Endothelial cell (in vitro differentiated cells): ENCODE measurements around the gene DTWD2. TPM values are rescaled to one million over a fixed set of nuclear protein-coding genes. Genes with fewer than 3 reads are reported as not detected.

Experiments
- DNase-seq: peaks from one replicate; pipeline ENCODE4 v3.0.0; 2021; ENCODE audit warnings: low spot score
- H3K27ac Mint-ChIP-seq: one replicate; pipeline ENCODE4 v1.8.0; 2021; ENCODE audit warnings: mixed read lengths, inconsistent platforms; ENCODE audit not compliant: unreplicated experiment
- H3K27me3 Mint-ChIP-seq: one replicate; pipeline ENCODE4 v1.8.0; 2021; ENCODE audit warnings: mild to moderate bottlenecking, moderate library complexity, mixed read lengths, inconsistent platforms; ENCODE audit not compliant: unreplicated experiment
- H3K36me3 Mint-ChIP-seq: one replicate; pipeline ENCODE4 v1.8.0; 2021; ENCODE audit warnings: mild to moderate bottlenecking, low read depth, mixed read lengths, inconsistent platforms; ENCODE audit not compliant: unreplicated experiment
- H3K4me1 Mint-ChIP-seq: one replicate; pipeline ENCODE4 v1.8.0; 2021; ENCODE audit warnings: mild to moderate bottlenecking, mixed read lengths, inconsistent platforms; ENCODE audit not compliant: unreplicated experiment
- H3K4me3 Mint-ChIP-seq: one replicate; pipeline ENCODE4 v1.8.0; 2021; ENCODE audit warnings: mild to moderate bottlenecking, mixed read lengths, inconsistent platforms; ENCODE audit not compliant: unreplicated experiment
- H3K9me3 Mint-ChIP-seq: one replicate; pipeline ENCODE4 v1.8.0; 2021; ENCODE audit warnings: mixed read lengths, inconsistent platforms; ENCODE audit not compliant: unreplicated experiment
- total RNA-seq: library from RNA; stranded (reverse); fragmentation: NEBNext Ultra II Directional; extraction: Animal tissue kit (Norgen Biotek cat#: 25700); gene quantifications from one replicate; pipeline ENCODE4 v1.2.1, GENCODE V29; 2021; ENCODE audit not compliant: unreplicated experiment
- TF ChIP-seq, protein P1 (sequence below): fragments of 200-600 bp; sonication (generic); IDR thresholded peaks from one replicate; pipeline ENCODE4 v1.5.0; 2021; ENCODE audit warnings: antibody characterized with exemption; ENCODE audit not compliant: unreplicated experiment

DTWD2 gene
- total RNA-seq, 1 donor from 2014 or later: 2.7 TPM

DNA sequence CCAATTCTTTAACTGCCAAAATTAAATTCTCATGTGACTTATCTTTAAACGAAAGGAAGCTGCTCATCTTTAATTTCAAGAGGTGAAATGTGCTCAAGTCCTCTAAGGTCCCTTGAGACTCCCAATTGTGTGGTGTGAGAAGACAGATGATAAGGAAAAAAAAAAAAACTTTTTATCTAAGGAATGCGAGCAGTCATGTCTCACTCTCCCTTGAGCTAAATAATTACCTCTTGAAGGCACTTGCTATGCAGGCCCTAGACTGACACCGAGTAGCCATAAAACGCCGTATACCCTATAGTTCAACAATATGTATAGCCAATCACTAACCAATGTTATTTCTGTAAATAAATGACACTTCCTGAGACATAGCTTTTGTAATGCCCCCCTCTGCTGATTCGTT, 1.5 kb upstream of the DTWD2 start:
- no peaks in the 10 kb centered on the region for H3K36me3 Mint-ChIP-seq
- H3K27ac Mint-ChIP-seq: no peak overlapping the region
- H3K9me3 Mint-ChIP-seq: no peaks in the 10 kb centered on the region
- no peak overlapping the region for H3K4me3 Mint-ChIP-seq
- no peaks in the 10 kb centered on the region for H3K4me1 Mint-ChIP-seq
- no peak for DNase-seq
- peaks cover under 1% of the 10 kb centered on the region for H3K27me3 Mint-ChIP-seq
- TF ChIP-seq, protein P1, sequence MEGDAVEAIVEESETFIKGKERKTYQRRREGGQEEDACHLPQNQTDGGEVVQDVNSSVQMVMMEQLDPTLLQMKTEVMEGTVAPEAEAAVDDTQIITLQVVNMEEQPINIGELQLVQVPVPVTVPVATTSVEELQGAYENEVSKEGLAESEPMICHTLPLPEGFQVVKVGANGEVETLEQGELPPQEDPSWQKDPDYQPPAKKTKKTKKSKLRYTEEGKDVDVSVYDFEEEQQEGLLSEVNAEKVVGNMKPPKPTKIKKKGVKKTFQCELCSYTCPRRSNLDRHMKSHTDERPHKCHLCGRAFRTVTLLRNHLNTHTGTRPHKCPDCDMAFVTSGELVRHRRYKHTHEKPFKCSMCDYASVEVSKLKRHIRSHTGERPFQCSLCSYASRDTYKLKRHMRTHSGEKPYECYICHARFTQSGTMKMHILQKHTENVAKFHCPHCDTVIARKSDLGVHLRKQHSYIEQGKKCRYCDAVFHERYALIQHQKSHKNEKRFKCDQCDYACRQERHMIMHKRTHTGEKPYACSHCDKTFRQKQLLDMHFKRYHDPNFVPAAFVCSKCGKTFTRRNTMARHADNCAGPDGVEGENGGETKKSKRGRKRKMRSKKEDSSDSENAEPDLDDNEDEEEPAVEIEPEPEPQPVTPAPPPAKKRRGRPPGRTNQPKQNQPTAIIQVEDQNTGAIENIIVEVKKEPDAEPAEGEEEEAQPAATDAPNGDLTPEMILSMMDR: no peak

DNA sequence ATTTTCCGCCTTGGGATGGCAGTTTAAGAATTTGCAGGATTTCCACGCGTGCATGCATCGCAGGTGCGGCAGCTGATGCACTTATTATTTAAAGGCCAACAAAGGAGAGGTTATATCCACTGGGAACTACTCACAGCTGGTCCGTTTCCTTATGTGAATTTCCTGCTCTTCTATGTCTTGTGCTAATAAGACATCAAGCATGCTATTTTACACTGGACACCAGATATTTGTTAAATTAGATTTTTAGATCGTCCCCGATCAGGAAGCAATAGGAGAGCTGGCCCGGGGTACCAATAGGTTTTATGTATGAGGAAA, 476 bp upstream of the DTWD2 start:
- no peaks in the 10 kb centered on the region for H3K4me1 Mint-ChIP-seq
- no peak overlapping the region for H3K27ac Mint-ChIP-seq
- H3K27me3 Mint-ChIP-seq: no peaks in the 10 kb centered on the region
- TF ChIP-seq, protein P1: no peak
- DNase-seq: no peak
- H3K36me3 Mint-ChIP-seq: no peaks in the 10 kb centered on the region
- peak overlapping the region; percentile 25 for H3K4me3 Mint-ChIP-seq
- no peaks in the 10 kb centered on the region for H3K9me3 Mint-ChIP-seq

DNA sequence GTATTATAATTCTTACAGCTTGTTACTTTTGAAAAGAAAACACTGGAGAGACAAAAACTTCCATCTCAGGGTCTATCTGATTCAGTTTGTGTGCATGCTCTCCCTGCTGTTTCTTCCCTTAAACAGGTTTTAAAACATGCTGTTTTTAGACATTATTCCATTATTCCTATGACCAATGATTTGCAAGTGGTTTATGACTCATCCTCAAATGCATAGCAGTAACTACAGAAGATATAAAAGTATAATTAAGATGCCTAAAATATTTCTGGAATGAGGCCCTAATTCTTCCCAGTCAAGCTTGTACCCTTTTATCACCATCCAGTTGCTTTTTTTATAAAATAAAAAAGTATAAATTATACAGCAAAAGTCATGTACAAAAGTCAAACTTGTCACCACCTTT, 3.7 kb downstream of the DTWD2 start:
- Mint-ChIP-seq H3K27ac (no peak overlapping the region), H3K27me3 (no peaks in the 10 kb centered on the region)
- TF ChIP-seq, protein P1: no peak

DNA sequence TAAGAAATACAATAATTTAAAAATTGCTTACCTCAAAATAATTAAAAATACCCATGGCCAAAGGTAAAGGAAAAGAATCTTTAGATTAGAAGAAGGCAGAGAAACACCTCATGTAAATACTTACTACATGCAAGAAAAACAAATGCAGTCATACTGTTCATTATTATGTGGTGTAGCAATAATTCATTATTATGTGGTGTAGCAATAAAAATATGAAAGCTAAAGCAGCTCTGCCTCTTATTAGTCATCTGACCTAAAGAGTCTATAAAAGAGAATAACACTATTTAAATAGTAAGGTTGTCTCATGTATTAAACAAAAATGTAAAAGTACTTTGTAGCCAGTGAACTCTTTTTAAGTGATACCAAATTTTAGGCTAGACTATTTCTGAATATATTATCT, 6.6 kb downstream of the DTWD2 start:
- no peaks in the 10 kb centered on the region for H3K36me3 Mint-ChIP-seq
- no peaks in the 10 kb centered on the region for H3K4me1 Mint-ChIP-seq
- no peaks in the 10 kb centered on the region for H3K9me3 Mint-ChIP-seq
- no peak overlapping the region for H3K27ac Mint-ChIP-seq
- TF ChIP-seq, protein P1: no peak
- H3K4me3 Mint-ChIP-seq: no peak overlapping the region
- H3K27me3 Mint-ChIP-seq: no peaks in the 10 kb centered on the region
- no peak for DNase-seq

More for the DNA sequence above, 3.7 kb downstream of the DTWD2 start:
- H3K4me1 Mint-ChIP-seq: no peaks in the 10 kb centered on the region
- no peak overlapping the region for H3K4me3 Mint-ChIP-seq
- DNase-seq: no peak
- no peaks in the 10 kb centered on the region for H3K36me3 Mint-ChIP-seq
- H3K9me3 Mint-ChIP-seq: no peaks in the 10 kb centered on the region

DNA sequence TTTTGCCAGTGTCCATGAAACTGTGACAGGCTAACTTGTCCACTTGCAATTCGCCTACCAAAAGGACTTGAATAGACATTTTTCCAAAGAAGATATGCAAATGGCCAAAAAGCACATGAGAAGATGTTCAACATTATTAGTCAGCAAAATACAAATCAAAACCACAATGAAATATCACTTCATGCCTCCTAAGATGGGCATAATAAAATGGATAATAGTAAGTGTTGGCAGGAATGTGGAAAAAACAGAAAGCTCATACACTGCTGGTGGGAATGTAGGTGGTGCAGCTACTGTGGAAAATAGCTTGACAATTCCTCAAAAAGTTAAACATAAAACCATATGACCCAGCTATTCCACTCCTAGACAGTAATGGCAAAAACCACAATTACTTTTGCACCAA, 7.9 kb downstream of the DTWD2 start:
- Mint-ChIP-seq H3K4me3 (no peak overlapping the region), H3K36me3 (no peaks in the 10 kb centered on the region), H3K27me3 (no peaks in the 10 kb centered on the region), H3K9me3 (no peaks in the 10 kb centered on the region), H3K4me1 (no peaks in the 10 kb centered on the region), H3K27ac (no peak overlapping the region)
- no peak for DNase-seq
- TF ChIP-seq, protein P1: no peak
